HepG2 (cell line): ENCODE data around the gene NTM. TPM values are rescaled to one million over a fixed set of nuclear protein-coding genes. Genes with fewer than 3 reads are reported as not detected.

Source experiments
- ATAC-seq: fragments of 200-7000 bp; cut with Tn5 transposase; 3 replicates; pipeline ENCODE4 v1.9.1; 2020; ENCODE audit warnings: mild to moderate bottlenecking, moderate library complexity
- BruUV-seq: library from RNA; stranded (reverse); fragments of 400-500 nt; replicated peaks from 2 replicates; lab custom pipeline; 2021; lab: Mats Ljungman, UMichigan
- CTCF ChIA-PET: fragments of 300-600 bp; formaldehyde crosslinking; extraction: SDS; loops from one replicate; lab custom pipeline; 2021; ENCODE audit warnings: low total read pairs, inconsistent platforms, low intra/inter-chr PET ratio; lab: Yijun Ruan, JAX
- POLR2A ChIA-PET: fragments of 350-600 bp; sonication (Branson Sonifier 250); formaldehyde crosslinking; loops from one replicate; lab custom pipeline; 2020; ENCODE audit warnings: antibody characterized with exemption, inconsistent platforms; lab: Yijun Ruan, JAX
- DNase-seq: peaks from one replicate; pipeline ENCODE4 v3.0.0-alpha.2; 2015; ENCODE audit warnings: low spot score
- FAIRE-seq: peaks from 3 replicates; lab custom pipeline; 2011; peaks lifted over from hg19 to GRCh38; lab: Jason Lieb, UNC
- H2AFZ ChIP-seq: one replicate; pipeline ENCODE4 v1.6.1; 2011; ENCODE audit warnings: low read length, inconsistent platforms
- H3K27ac ChIP-seq: fragments of 300-600 bp; 3 replicates; pipeline ENCODE4 v1.8.0; 2011; ENCODE audit warnings: mixed run types, mild to moderate bottlenecking, mixed read lengths, low read length, inconsistent platforms; ENCODE audit not compliant: insufficient read depth; ENCODE audit errors: extremely low read length
- H3K27me3 ChIP-seq, 2 experiments: fragments of 200-600 bp in 1 of 2; 2 replicates in 1 of 2; 3 replicates in 1 of 2; pipeline versions ENCODE4 v1.6.0 to v1.8.0; 2011; ENCODE audit warnings: low read length in 2 of 2, mild to moderate bottlenecking in 2 of 2, moderate library complexity in 2 of 2, inconsistent platforms in 1 of 2; ENCODE audit not compliant: insufficient read depth in 2 of 2, control insufficient read depth in 1 of 2
- H3K36me3 ChIP-seq, 2 experiments: fragments of 200-600 bp in 1 of 2; replicated peaks in 1 of 2; 2 replicates in 1 of 2; 3 replicates in 1 of 2; pipeline versions ENCODE4 v1.5.1 to v1.8.0; 2011; ENCODE audit warnings: low read length in 2 of 2, inconsistent platforms in 1 of 2; ENCODE audit not compliant: insufficient read depth in 2 of 2, control insufficient read depth in 1 of 2
- H3K4me1 ChIP-seq: 2 replicates; pipeline ENCODE4 v1.5.1; 2012; ENCODE audit warnings: low read length, inconsistent platforms; ENCODE audit not compliant: insufficient read depth
- H3K4me2 ChIP-seq: 2 replicates; pipeline ENCODE4 v1.6.0; 2011; ENCODE audit warnings: low read depth, low read length, inconsistent platforms
- H3K4me3 ChIP-seq, 3 experiments: fragments of 200-600 bp in 1 of 3; sonication (generic), shearing (Covaris generic) in 1 of 3; replicated peaks in 1 of 3; 2 replicates each; pipeline ENCODE4 v1.5.1; 2011 to 2016; ENCODE audit warnings: low read length in 3 of 3, inconsistent platforms in 2 of 3, low read depth in 2 of 3, mild to moderate bottlenecking in 2 of 3, control low read depth in 1 of 3, mixed read lengths in 1 of 3; ENCODE audit not compliant: insufficient read depth in 1 of 3
- H3K79me2 ChIP-seq: one replicate; pipeline ENCODE4 v1.6.1; 2011; ENCODE audit warnings: low read length, inconsistent platforms; ENCODE audit not compliant: insufficient read depth
- H3K9ac ChIP-seq: 2 replicates; pipeline ENCODE4 v1.6.0; 2011; ENCODE audit warnings: mild to moderate bottlenecking, low read depth, low read length, inconsistent platforms; ENCODE audit not compliant: insufficient read depth
- H3K9me3 ChIP-seq: 2 replicates; pipeline ENCODE4 v1.5.1; 2012; ENCODE audit warnings: mild to moderate bottlenecking, low read length
- H4K20me1 ChIP-seq: 2 replicates; pipeline ENCODE4 v1.6.0; 2011; ENCODE audit warnings: inconsistent platforms, mild to moderate bottlenecking, low read length, moderate library complexity; ENCODE audit not compliant: insufficient read depth
- ADNP ChIP-seq: sonication (generic); formaldehyde crosslinking; IDR thresholded peaks from 2 replicates; pipeline ENCODE4 v1.4.0; 2020; ENCODE audit warnings: missing genetic modification reagents
- BRCA1 ChIP-seq: sonication (generic); formaldehyde crosslinking; IDR thresholded peaks from 2 replicates; pipeline ENCODE4 v1.4.0; 2020; ENCODE audit warnings: missing genetic modification reagents
- CEBPB ChIP-seq: IDR thresholded peaks from 2 replicates; pipeline ENCODE4 v1.6.1; 2011; ENCODE audit warnings: low read depth, low read length, improper control_type of control experiment, borderline replicate concordance
- CHCHD3 ChIP-seq: sonication (generic); formaldehyde crosslinking; IDR thresholded peaks from 2 replicates; pipeline ENCODE4 v1.8.0; 2022; ENCODE audit warnings: mild to moderate bottlenecking, missing genetic modification reagents, moderate library complexity
- FOXJ3 ChIP-seq: sonication (generic); formaldehyde crosslinking; IDR thresholded peaks from 2 replicates; pipeline ENCODE4 v1.4.0; 2020; ENCODE audit warnings: missing genetic modification reagents, mild to moderate bottlenecking, borderline replicate concordance
- KAT2B ChIP-seq: fragments of 150-350 bp; IDR thresholded peaks from 2 replicates; pipeline ENCODE4 v1.6.1; 2014; ENCODE audit warnings: low read depth, low read length, borderline replicate concordance
- MNT ChIP-seq: fragments of 450-650 bp; IDR thresholded peaks from 2 replicates; pipeline ENCODE4 v1.6.1; 2016
- MTF2 ChIP-seq: sonication (generic); formaldehyde crosslinking; IDR thresholded peaks from 2 replicates; pipeline ENCODE4 v1.5.0; 2020; ENCODE audit warnings: missing genetic modification reagents, borderline replicate concordance
- MYPOP ChIP-seq: sonication (generic); formaldehyde crosslinking; IDR thresholded peaks from 2 replicates; pipeline ENCODE4 v1.8.1; 2023; ENCODE audit warnings: mild to moderate bottlenecking, moderate library complexity, missing genetic modification reagents
- RXRB ChIP-seq: IDR thresholded peaks from 2 replicates; pipeline ENCODE4 v1.6.1; 2016; ENCODE audit warnings: borderline replicate concordance, missing genetic modification reagents, missing compliant biosample characterization
- TAF1 ChIP-seq: sonication (generic); formaldehyde crosslinking; IDR thresholded peaks from 2 replicates; pipeline ENCODE4 v1.4.0; 2020; ENCODE audit warnings: missing genetic modification reagents
- ZNF546 ChIP-seq: sonication (generic); formaldehyde crosslinking; conservative IDR thresholded peaks from 2 replicates; pipeline ENCODE4 v1.8.1; 2023; ENCODE audit warnings: mild to moderate bottlenecking, missing genetic modification reagents
- ZNF883 ChIP-seq: sonication (generic); formaldehyde crosslinking; IDR thresholded peaks from 2 replicates; pipeline ENCODE4 v1.5.1; 2020; ENCODE audit warnings: mild to moderate bottlenecking, missing genetic modification reagents; ENCODE audit errors: not compliant biosample characterization
- WGBS: methylation state at CpG from one replicate; pipeline ENCODE4 v1.1.6; 2017; ENCODE audit warnings: low lambda C conversion rate; 5-methylcytosine and 5-hydroxymethylcytosine counted together
- in situ Hi-C: cut with HindIII; loops from 2 replicates; pipeline ENCODE4 v1.10.0; 2017; ENCODE audit warnings: low pct_unique_long_range_greater_than_20kb; ENCODE audit not compliant: extremely low pct_ligation_motif_present
- intact Hi-C: fragments of 100-400 bp; cut with micrococcal nuclease; formaldehyde crosslinking; loops from one replicate; pipeline ENCODE4 v1.10.0; 2022; ENCODE audit not compliant: unreplicated experiment
- polyA plus RNA-seq, 8 experiments: library from polyadenylated mRNA; depleted of rRNA in 3 of 8; stranded (reverse) in 7 of 8; unstranded in 1 of 8; fragments of >200 nt; fragmentation: Illumina TruSeq in 4 of 8; extraction: Trizol in 4 of 8; gene quantifications; 2 replicates each; pipeline versions ENCODE4 v1.2.1 to v1.2.3, GENCODE V29; 2011 to 2016; ENCODE audit warnings: low read depth in 4 of 8, missing spikeins in 1 of 8, mixed read lengths in 1 of 8; ENCODE audit not compliant: insufficient read depth in 1 of 8
- total RNA-seq, 5 experiments: library from RNA; depleted of rRNA; stranded (reverse); fragments of >200 nt; fragmentation: Illumina TruSeq; extraction: Trizol; gene quantifications; 2 replicates each; pipeline ENCODE4 v1.2.3, GENCODE V29; 2016; ENCODE audit warnings: low read depth in 1 of 5

Gene NTM
- total and polyA plus RNA-seq, 2 of the 13 experiments (the other 11 are each of a cell fraction or from before 2014, with no cell fraction given), result not detected

GRCh38 chr11:131864228-131864627 is 493.8 kb downstream of the NTM start:
- CTCF ChIA-PET, result no interaction called here

GRCh38 chr11:131865860-131866259 is 495.4 kb downstream of the NTM start:
- Histone ChIP-seq H3K4me1 (no peaks in the 10 kb centered on the region), H3K4me3 (no peak overlapping the region), H3K36me3 (no peaks in the 10 kb centered on the region), H2AFZ (no peak overlapping the region), H3K27me3 (peaks cover 0 to 14% of the 10 kb centered on the region in 2 experiments; a peak in 2 of 5 replicates), H3K4me2 (no peak overlapping the region), H4K20me1 (no peaks in the 10 kb centered on the region), H3K79me2 (no peaks in the 10 kb centered on the region), H3K27ac (no peak overlapping the region), H3K9ac (no peak overlapping the region), H3K9me3 (no peaks in the 10 kb centered on the region)
- intact Hi-C loops (loop anchor here (10.0 kb wide), 1 partner anchor 1199 kb away; no protein-coding TSS in a partner anchor), in situ Hi-C loops (loop anchor here (10.0 to 25.0 kb wide), 4 partner anchors 159 to 1196 kb away; no protein-coding TSS in a partner anchor)
- ATAC-seq (no peak), FAIRE-seq (no peak), DNase-seq (no peak)
- 43% methylated on average over 3 of the region's 3 CpGs for WGBS
- POLR2A ChIA-PET, result no interaction called here
- TF ChIP-seq KAT2B (no peak), MNT (peak; percentile 93)
- BruUV-seq, result no TSS peak
- CTCF ChIA-PET, result no interaction called here

More at GRCh38 chr11:131864228-131864627, 493.8 kb downstream of the NTM start:
- Histone ChIP-seq H3K4me3 (no peak overlapping the region), H3K4me1 (no peaks in the 10 kb centered on the region), H3K36me3 (no peaks in the 10 kb centered on the region), H3K4me2 (no peak overlapping the region), H3K9me3 (no peaks in the 10 kb centered on the region), H3K9ac (no peak overlapping the region), H3K27ac (no peak overlapping the region), H3K27me3 (peaks cover 0 to 9% of the 10 kb centered on the region in 2 experiments; a peak in 2 of 5 replicates), H4K20me1 (no peaks in the 10 kb centered on the region), H2AFZ (no peak overlapping the region), H3K79me2 (no peaks in the 10 kb centered on the region)
- no peak for DNase-seq
- in situ Hi-C loops (loop anchor here (10.0 to 25.0 kb wide), 4 partner anchors 161 to 1198 kb away; no protein-coding TSS in a partner anchor), intact Hi-C loops (loop anchor here (10.0 kb wide), 1 partner anchor 1201 kb away; no protein-coding TSS in a partner anchor)
- no TSS peak for BruUV-seq
- POLR2A ChIA-PET, result no interaction called here
- TF ChIP-seq ZNF546 (CRISPR knock-in tag) (no peak), RXRB (CRISPR knock-in tag) (no peak), BRCA1 (no peak), CEBPB (no peak), MTF2 (CRISPR knock-in tag) (no peak), CHCHD3 (CRISPR knock-in tag) (no peak), FOXJ3 (no peak), ZNF883 (CRISPR knock-in tag) (no peak), MYPOP (CRISPR knock-in tag) (no peak), ADNP (CRISPR knock-in tag) (no peak), TAF1 (CRISPR knock-in tag) (no peak)
- no peak for FAIRE-seq
- ATAC-seq, result no peak
- 0% methylated on average over 5 of the region's 5 CpGs for WGBS
